NCI-H2196 (cell line): ENCODE data around the gene CCDC50.

ENCODE experiments used
- DNase-seq: peaks from one replicate; lab custom pipeline; 2025; ENCODE audit not compliant: unreplicated experiment; lab: John Stamatoyannopoulos, UW

CCDC50 gene

DNA sequence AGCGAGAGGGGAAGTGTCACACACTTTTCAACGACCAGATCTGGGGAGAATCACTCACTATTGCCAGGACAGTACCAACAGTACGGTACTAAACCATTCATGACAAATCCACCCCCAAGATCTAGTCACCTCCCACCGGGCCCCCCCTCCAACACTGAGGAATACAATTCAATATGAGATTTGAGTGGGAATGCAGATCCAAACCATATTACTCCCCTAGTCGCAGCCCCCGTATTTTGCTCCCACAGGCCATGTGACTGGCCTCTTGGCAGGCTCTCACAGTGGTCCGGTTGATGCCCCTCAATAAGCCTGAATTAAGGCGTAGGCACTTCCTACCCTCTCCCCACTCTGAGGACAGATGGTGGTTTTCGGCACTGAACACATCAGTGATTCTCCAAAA lies 86.4 kb downstream of the CCDC50 start:
- no peak for DNase-seq

DNA sequence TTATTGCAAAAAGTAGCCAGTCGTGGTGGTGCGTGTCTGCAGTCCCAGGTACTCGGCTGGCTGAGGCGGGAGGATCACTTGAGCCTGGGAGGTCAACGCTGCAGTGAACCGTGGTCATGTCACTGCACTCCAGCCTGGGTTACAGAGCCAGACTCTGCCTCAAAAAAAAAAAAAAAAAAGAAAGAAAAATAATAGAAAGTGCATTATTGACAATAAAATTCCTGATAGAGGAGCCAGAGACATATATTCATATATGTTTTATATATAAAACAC lies 88.2 kb downstream of the CCDC50 start:
- no peak for DNase-seq

DNA sequence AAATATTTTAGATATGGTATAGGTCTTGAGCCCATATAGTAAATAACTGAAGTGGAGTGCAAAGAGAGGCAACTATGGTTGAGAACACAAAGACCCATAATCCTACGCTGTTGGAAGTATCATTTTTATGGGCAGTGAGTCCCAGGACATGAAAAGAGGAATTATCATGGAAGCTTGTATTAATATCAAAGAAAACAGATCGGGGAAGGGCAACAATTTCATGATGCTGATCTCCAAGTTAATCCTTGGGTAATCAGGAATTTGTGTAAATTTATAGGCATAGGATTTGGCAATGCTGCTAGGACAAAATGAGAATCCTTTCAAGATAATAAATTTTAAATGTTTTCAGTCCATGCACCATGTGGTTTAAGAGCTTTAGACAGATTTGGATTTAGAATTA lies 91.6 kb downstream of the CCDC50 start:
- DNase-seq: no peak

DNA sequence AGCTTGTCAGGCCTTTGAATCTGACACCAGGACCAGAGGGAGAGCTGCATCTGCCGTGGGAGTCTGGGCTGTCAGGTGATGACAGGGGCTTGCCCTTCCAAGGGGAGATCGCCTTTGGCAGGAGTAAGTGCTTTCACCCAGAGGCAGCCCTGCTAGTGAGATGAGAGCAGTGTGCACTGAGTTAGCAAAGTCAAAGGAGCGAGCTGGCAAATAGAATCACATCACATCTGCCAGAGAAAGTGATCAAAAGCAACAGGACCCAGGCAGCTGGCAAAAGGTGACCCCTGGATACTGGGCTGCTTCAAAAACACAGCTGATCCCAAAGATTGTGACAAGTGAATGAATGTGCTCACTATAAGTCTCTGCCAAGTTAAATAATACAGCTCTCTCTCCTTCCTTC lies 95.7 kb downstream of the CCDC50 start:
- no peak for DNase-seq

DNA sequence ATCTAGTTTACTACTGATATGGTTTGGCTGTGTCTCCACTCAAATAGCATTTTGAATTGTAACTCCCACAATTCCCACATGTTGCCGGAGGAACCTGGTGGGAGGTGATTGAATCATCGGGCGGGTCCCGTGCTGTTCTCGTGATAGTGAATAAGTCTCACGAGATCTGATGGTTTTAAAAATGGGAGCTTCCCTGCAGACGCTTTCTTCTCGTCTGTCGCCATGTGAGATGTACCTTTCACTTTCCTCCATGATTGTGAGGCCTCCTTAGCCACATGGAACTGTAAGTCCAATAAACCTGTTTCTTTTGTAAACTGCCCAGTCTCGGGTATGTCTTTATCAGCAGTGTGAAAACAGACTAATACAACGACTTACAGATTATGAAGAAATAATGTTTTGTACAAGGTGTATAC lies 96.1 kb downstream of the CCDC50 start:
- no peak for DNase-seq

DNA sequence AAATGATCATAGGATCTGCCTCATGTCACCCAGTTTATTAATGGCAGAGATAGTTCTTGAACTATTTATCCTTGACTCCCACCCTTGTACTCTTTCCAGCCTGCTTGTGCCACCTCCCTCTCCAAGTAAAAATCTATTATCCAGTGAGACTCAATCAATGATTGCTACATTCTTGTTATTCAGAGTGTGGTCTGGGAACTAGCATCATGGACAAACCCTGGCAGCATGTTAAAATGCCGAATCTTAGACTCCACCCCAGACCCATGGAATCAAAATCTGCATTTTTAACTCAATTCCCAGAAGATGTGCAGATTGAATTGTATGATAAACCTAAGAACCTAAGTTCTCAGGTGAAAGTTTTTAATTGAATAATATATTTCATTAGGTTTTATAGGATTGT lies 97.1 kb downstream of the CCDC50 start:
- no peak for DNase-seq

DNA sequence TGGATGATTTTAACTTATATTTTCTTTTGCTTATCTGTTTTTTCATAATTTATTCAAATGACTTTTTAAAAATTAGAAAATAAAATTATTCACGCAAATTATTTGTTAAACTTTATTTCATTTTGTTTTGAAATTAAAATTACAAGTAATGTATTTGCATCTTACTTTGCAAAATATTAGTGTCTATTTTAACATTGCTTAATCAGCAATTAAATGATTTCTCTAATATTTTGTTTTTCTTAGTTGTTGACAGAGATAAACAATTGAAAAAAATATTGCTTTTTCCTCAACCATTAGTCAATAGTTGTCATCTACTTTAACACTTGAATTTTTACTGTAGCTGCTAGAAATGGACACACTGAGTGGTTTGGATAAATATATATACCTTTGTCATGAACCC lies 99.0 kb downstream of the CCDC50 start:
- no peak for DNase-seq

DNA sequence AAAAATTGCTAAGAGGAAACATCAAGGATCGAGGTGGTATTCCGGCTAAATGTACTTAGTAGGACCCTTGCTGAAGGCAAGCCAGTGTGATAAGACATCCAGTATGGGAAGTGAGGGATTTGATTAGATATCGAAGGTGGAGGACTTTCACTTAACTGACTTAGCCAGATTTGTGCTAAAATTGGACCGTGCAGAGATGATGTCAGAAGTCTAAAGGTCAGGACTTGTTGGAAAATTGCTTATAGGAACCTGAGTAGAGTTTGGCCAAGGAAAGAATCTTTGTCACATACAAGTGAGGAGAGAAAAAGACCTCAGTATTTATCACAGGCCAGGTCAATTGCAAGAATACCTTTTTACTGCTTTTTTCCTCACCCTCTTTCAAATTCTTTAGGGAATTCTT lies 100.9 kb downstream of the CCDC50 start:
- no peak for DNase-seq

DNA sequence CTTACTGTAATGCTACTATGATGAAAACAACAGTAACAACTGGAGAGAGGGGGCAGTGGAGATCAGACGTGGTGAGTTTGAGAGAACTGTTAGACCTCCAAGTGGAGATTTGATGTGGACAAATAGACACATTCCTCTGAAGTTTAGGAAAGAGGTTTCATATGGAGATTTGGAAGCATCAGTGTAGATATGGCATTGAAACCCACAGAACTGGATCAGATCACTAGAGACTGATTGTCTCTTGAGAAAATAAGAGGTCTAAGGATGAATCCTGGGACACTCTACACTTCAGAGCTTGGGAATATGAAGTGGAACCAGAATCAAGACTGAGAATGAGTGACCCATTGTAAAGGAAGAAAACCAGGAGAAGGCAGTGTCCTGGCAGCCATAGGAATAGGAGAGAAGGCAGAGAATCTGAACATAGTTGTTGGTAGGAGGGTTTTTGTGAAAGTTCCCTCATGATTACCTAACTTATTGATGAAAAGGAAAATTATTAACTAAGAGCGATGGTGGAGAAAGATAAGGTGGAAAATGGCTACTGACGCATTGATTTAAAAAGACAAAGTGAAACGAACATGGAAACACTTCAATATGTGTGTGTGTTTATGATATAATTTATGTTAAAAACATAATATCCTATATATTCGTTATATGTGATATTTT lies 102.1 kb downstream of the CCDC50 start:
- no peak for DNase-seq

DNA sequence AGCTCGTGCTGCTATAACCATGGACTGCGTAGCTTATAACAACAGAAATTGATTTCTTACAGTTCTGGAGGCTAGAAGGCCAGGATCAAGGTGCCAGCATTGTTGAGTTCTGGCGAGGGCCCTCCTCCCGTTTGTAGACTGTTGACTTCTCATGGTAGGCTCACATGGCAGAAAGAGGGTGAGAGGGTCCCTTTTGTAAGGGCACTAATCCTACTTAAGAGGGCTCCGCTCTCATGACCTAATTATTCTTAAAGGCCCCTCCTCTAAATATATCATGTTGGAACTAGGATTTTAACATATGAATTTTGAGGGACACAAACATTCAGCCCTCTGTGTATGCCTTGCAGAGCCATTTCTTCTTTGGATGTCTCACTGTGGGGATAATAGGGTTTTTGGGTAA lies 103.0 kb downstream of the CCDC50 start:
- DNase-seq: no peak

DNA sequence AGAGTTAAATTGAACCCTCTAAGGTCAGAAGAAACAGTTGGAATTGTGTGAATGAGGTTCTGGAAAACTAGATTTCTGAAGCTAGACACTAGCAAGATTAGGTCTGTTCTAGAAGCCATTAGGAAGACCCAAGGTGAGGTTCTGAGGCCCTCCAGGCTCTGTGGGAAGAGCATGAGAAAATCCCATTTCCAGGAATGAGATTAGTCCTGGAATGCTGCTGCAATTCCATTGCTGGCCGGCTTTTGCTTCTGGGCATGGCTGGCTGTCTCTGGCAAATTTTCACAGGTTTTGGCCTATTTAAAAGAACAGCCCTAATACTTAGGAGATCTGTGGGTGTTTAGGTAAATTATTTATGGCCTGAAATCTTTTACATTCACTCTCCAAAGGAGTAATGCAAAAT lies 104.8 kb downstream of the CCDC50 start:
- no peak for DNase-seq

DNA sequence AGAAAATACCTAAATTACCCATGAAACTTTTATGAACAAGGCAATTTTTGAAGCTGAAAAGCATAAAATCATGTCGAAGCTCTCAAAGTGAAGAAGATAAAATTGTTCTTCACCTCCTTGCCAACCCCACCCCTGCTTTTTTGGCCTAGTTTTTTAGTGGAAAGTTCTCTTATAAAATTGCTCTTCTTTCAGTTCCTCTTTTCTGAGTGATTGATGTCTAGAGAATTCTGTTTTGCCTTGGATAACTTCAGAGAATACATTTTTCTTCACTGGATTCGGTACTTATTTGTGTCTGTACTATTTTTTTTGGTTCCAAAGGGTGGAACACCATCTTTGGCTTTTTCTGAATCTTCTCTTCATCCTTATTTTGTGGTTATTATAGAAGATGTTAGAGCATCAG lies 106.8 kb downstream of the CCDC50 start:
- DNase-seq: no peak

DNA sequence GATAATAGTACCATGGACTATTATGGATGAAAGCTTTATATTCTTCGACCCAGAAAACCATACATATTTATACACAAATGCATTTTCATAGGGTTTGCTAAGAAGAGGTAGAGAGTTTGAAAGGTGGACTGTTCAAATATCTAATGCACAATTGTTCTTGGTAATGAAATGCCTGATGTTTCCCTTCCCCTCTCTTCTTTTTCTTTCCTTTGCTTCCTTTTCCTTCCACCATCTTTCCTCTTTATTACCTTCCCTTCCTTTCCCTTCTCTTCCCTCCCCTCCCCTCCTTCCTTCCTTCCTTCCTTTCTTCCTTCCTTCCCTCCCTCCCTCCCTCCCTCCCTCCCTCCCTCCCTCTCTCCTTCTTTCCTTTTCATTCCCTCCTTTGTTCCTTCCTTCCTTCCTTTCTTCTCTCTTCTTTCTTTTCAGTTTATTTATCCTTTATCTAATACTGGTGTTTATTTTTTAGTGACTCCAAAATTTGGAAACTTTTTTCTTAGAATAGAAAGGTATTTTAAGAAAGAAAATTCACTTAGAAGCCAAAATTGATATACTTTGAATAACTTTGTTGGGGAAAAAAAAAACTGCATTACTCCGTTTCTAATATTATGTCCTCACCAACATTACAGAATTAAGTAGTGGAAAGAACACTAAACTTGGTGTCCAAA lies 109.1 kb downstream of the CCDC50 start:
- DNase-seq: no peak

DNA sequence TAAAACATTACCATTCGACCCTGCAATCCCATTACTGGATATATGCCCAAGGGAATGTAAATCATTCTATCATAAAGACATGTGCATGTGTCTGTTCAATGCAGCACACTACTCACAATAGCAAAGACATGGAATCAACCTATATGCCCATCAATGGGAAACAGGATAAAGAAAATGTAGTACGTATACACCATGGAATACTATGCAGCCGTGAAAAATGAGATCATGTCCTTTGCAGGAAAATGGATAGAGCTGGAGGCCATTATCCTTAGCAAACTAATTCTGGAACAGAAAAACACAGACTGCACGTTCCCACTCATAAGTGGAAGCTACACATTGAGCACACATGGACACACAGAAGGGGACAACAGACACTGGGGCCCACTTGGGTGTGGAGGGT lies 111.3 kb downstream of the CCDC50 start:
- DNase-seq: no peak

DNA sequence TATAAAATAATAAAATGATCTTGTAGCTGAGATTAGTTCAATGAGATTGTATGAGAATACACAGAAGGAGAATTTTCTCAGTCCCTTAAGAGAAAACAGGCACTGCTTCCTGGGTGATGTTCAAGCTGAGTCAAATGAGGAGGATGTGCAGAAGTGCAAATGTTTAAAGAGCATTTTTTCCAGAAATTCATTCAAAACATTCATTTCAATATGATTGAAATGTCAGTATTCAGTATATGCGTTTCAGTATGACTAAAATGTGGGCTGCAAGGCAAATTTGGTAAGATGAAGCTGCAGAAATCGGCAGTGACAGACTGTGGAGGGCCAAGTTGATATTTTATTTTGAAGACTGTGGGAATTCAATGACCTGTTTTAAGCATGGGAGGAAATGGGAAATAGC lies 112.5 kb downstream of the CCDC50 start:
- DNase-seq: no peak

DNA sequence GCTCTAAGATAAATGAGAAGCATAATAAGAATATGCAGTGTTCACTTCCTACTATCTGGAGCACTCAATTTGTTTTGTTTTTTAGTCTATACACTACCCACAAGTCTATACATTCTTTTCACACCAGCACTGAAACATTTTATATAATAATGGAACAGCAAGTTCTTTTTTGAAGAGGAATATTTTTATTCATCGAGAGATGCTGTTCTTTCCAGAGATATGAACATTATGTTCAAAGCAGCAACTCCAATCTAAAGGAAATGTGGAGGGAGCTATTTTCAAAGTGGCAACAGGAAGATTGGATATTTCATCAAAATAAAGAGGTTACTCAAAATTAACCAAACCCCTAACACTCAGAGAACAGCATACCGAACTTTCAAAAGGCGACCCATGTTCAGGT lies 115.4 kb downstream of the CCDC50 start:
- DNase-seq: no peak
